Tibial nerve (tissue), 4 donors: ENCODE data around the gene FCHSD2.

Source experiments
- CTCF ChIP-seq, 5 experiments: fragments of 200-600 bp in 3 of 5; fragments of 450-650 bp in 2 of 5; sonication (generic) in 3 of 5; IDR thresholded peaks; one replicate each; pipeline ENCODE4 v1.5.1; 2016 to 2019; ENCODE audit warnings: antibody characterized with exemption in 5 of 5, mild to moderate bottlenecking in 3 of 5, moderate library complexity in 2 of 5
- EP300 ChIP-seq, 2 donors: sonication (generic); formaldehyde crosslinking; IDR thresholded peaks; one replicate each; pipeline ENCODE4 v1.6.1; 2017; ENCODE audit warnings: antibody characterized with exemption in 2 of 2, mild to moderate bottlenecking in 1 of 2

GRCh38 chr11:72829178-72829577 lies 312.9 kb downstream of the FCHSD2 start:
- no peak for TF ChIP-seq CTCF (IDR thresholded peaks at IDR 0.05)
- no peak for TF ChIP-seq EP300 (IDR thresholded peaks at IDR 0.05)
